HepG2 (cell line): ENCODE data around the gene PCSK6. TPM values are rescaled to one million over a fixed set of nuclear protein-coding genes. Genes with fewer than 3 reads are reported as not detected.

ENCODE experiments used
- DNMT3B ChIP-seq: conservative IDR thresholded peaks from 2 replicates; pipeline ENCODE4 v1.6.1; 2016; ENCODE audit warnings: missing biosample characterization, control low read depth
- FOXK1 ChIP-seq: sonication (generic); formaldehyde crosslinking; IDR thresholded peaks from 2 replicates; pipeline ENCODE4 v1.4.0; 2020; ENCODE audit warnings: low read depth, missing genetic modification reagents, borderline replicate concordance
- POLR2A ChIP-seq, 2 experiments: IDR thresholded peaks; 2 replicates each; pipeline ENCODE4 v1.6.1; 2011; ENCODE audit warnings: low read depth in 2 of 2, low read length in 2 of 2, mild to moderate bottlenecking in 1 of 2, moderate library complexity in 1 of 2; ENCODE audit not compliant: insufficient read depth in 1 of 2
- RBFOX2 ChIP-seq: fragments of 200-400 bp; formaldehyde crosslinking; IDR thresholded peaks from 2 replicates; pipeline ENCODE4 v1.6.1; 2017; ENCODE audit warnings: low read depth, mild to moderate bottlenecking, low read length
- ZNF891 ChIP-seq: sonication (generic); formaldehyde crosslinking; IDR thresholded peaks from 2 replicates; pipeline ENCODE4 v1.5.0; 2020; ENCODE audit warnings: mild to moderate bottlenecking, missing genetic modification reagents
- polyA plus RNA-seq, 8 experiments: library from polyadenylated mRNA; depleted of rRNA in 3 of 8; stranded (reverse) in 7 of 8; unstranded in 1 of 8; fragments of >200 nt; fragmentation: Illumina TruSeq in 4 of 8; extraction: Trizol in 4 of 8; gene quantifications; 2 replicates each; pipeline versions ENCODE4 v1.2.1 to v1.2.3, GENCODE V29; 2011 to 2016; ENCODE audit warnings: low read depth in 4 of 8, missing spikeins in 1 of 8, mixed read lengths in 1 of 8; ENCODE audit not compliant: insufficient read depth in 1 of 8
- total RNA-seq, 5 experiments: library from RNA; depleted of rRNA; stranded (reverse); fragments of >200 nt; fragmentation: Illumina TruSeq; extraction: Trizol; gene quantifications; 2 replicates each; pipeline ENCODE4 v1.2.3, GENCODE V29; 2016; ENCODE audit warnings: low read depth in 1 of 5
- TF ChIP-seq, protein P1 (sequence below): sonication (generic); formaldehyde crosslinking; IDR thresholded peaks from 2 replicates; pipeline ENCODE4 v1.5.0; 2020; ENCODE audit warnings: mild to moderate bottlenecking, missing genetic modification reagents, moderate library complexity
- TF ChIP-seq, protein P2 (sequence below): fragments of 450-650 bp; IDR thresholded peaks from 2 replicates; pipeline ENCODE4 v1.6.1; 2017; ENCODE audit warnings: mild to moderate bottlenecking
- TF ChIP-seq, protein P3 (sequence below): sonication (generic); formaldehyde crosslinking; IDR thresholded peaks from 2 replicates; pipeline ENCODE4 v1.5.1; 2020; ENCODE audit warnings: mild to moderate bottlenecking, missing genetic modification reagents, moderate library complexity
- TF ChIP-seq, protein P4 (sequence below): sonication (generic); formaldehyde crosslinking; IDR thresholded peaks from 2 replicates; pipeline ENCODE4 v1.4.0; 2020; ENCODE audit warnings: mild to moderate bottlenecking, missing genetic modification reagents

PCSK6 gene
- total and polyA plus RNA-seq, 2 of the 13 experiments (the other 11 are each of a cell fraction or from before 2014, with no cell fraction given), result 56.5 to 155 TPM

DNA sequence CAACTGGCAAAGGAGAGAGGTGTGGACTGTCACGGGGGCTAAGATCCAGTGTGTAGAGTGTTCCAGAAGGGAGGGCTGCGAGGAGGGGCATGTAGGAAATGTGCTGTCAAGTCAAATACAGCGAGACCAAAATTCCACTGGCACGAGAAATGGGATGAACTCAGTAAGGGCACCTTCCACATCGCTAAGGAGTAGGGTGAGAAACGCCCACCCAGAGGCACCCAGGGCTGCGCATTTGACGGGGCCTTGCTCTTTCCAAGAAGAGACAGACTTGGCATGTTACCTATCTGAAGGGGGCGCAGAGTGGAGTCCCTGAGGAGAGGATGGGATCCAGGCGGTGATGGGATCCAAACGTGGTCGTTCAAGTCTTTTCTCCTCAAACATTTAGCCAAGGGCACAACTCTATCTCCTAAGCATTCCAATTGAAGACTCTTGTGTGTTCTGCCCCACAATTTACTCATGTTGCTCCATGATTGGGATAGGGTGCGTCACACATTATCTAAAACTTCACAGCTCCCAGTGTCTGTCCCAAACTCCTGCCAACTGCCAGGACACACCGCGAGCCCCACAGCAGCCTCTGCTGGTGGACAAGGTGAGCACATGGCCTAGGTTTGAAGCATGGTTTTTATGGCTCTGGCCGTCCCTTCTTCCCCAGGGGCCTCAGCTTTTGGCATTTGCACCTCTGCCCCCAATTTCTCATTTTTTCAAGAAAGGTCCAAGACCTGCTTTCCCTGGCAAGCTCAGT is 219.9 kb downstream of the PCSK6 start (continued):
- TF ChIP-seq FOXK1 (no peak), DNMT3B (CRISPR knock-in tag) (no peak), RBFOX2 (peak; percentile 52), ZNF891 (CRISPR knock-in tag) (no peak), POLR2A (IDR thresholded peaks at IDR 0.05; ENCODE audit: insufficient read depth in 1 of 2, low read depth in 2 of 2, low read length in 2 of 2) (peak in 1 of 2 experiments; percentile 29; a peak in 1 of 4 replicates)
- TF ChIP-seq, protein P1, sequence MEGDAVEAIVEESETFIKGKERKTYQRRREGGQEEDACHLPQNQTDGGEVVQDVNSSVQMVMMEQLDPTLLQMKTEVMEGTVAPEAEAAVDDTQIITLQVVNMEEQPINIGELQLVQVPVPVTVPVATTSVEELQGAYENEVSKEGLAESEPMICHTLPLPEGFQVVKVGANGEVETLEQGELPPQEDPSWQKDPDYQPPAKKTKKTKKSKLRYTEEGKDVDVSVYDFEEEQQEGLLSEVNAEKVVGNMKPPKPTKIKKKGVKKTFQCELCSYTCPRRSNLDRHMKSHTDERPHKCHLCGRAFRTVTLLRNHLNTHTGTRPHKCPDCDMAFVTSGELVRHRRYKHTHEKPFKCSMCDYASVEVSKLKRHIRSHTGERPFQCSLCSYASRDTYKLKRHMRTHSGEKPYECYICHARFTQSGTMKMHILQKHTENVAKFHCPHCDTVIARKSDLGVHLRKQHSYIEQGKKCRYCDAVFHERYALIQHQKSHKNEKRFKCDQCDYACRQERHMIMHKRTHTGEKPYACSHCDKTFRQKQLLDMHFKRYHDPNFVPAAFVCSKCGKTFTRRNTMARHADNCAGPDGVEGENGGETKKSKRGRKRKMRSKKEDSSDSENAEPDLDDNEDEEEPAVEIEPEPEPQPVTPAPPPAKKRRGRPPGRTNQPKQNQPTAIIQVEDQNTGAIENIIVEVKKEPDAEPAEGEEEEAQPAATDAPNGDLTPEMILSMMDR (CRISPR knock-in tag), result peak; percentile 63
- TF ChIP-seq, protein P2, sequence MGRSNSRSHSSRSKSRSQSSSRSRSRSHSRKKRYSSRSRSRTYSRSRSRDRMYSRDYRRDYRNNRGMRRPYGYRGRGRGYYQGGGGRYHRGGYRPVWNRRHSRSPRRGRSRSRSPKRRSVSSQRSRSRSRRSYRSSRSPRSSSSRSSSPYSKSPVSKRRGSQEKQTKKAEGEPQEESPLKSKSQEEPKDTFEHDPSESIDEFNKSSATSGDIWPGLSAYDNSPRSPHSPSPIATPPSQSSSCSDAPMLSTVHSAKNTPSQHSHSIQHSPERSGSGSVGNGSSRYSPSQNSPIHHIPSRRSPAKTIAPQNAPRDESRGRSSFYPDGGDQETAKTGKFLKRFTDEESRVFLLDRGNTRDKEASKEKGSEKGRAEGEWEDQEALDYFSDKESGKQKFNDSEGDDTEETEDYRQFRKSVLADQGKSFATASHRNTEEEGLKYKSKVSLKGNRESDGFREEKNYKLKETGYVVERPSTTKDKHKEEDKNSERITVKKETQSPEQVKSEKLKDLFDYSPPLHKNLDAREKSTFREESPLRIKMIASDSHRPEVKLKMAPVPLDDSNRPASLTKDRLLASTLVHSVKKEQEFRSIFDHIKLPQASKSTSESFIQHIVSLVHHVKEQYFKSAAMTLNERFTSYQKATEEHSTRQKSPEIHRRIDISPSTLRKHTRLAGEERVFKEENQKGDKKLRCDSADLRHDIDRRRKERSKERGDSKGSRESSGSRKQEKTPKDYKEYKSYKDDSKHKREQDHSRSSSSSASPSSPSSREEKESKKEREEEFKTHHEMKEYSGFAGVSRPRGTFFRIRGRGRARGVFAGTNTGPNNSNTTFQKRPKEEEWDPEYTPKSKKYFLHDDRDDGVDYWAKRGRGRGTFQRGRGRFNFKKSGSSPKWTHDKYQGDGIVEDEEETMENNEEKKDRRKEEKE, result no peak
- TF ChIP-seq, protein P3, sequence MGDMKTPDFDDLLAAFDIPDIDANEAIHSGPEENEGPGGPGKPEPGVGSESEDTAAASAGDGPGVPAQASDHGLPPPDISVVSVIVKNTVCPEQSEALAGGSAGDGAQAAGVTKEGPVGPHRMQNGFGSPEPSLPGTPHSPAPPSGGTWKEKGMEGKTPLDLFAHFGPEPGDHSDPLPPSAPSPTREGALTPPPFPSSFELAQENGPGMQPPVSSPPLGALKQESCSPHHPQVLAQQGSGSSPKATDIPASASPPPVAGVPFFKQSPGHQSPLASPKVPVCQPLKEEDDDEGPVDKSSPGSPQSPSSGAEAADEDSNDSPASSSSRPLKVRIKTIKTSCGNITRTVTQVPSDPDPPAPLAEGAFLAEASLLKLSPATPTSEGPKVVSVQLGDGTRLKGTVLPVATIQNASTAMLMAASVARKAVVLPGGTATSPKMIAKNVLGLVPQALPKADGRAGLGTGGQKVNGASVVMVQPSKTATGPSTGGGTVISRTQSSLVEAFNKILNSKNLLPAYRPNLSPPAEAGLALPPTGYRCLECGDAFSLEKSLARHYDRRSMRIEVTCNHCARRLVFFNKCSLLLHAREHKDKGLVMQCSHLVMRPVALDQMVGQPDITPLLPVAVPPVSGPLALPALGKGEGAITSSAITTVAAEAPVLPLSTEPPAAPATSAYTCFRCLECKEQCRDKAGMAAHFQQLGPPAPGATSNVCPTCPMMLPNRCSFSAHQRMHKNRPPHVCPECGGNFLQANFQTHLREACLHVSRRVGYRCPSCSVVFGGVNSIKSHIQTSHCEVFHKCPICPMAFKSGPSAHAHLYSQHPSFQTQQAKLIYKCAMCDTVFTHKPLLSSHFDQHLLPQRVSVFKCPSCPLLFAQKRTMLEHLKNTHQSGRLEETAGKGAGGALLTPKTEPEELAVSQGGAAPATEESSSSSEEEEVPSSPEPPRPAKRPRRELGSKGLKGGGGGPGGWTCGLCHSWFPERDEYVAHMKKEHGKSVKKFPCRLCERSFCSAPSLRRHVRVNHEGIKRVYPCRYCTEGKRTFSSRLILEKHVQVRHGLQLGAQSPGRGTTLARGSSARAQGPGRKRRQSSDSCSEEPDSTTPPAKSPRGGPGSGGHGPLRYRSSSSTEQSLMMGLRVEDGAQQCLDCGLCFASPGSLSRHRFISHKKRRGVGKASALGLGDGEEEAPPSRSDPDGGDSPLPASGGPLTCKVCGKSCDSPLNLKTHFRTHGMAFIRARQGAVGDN, result peak; percentile 46
- TF ChIP-seq, protein P4, sequence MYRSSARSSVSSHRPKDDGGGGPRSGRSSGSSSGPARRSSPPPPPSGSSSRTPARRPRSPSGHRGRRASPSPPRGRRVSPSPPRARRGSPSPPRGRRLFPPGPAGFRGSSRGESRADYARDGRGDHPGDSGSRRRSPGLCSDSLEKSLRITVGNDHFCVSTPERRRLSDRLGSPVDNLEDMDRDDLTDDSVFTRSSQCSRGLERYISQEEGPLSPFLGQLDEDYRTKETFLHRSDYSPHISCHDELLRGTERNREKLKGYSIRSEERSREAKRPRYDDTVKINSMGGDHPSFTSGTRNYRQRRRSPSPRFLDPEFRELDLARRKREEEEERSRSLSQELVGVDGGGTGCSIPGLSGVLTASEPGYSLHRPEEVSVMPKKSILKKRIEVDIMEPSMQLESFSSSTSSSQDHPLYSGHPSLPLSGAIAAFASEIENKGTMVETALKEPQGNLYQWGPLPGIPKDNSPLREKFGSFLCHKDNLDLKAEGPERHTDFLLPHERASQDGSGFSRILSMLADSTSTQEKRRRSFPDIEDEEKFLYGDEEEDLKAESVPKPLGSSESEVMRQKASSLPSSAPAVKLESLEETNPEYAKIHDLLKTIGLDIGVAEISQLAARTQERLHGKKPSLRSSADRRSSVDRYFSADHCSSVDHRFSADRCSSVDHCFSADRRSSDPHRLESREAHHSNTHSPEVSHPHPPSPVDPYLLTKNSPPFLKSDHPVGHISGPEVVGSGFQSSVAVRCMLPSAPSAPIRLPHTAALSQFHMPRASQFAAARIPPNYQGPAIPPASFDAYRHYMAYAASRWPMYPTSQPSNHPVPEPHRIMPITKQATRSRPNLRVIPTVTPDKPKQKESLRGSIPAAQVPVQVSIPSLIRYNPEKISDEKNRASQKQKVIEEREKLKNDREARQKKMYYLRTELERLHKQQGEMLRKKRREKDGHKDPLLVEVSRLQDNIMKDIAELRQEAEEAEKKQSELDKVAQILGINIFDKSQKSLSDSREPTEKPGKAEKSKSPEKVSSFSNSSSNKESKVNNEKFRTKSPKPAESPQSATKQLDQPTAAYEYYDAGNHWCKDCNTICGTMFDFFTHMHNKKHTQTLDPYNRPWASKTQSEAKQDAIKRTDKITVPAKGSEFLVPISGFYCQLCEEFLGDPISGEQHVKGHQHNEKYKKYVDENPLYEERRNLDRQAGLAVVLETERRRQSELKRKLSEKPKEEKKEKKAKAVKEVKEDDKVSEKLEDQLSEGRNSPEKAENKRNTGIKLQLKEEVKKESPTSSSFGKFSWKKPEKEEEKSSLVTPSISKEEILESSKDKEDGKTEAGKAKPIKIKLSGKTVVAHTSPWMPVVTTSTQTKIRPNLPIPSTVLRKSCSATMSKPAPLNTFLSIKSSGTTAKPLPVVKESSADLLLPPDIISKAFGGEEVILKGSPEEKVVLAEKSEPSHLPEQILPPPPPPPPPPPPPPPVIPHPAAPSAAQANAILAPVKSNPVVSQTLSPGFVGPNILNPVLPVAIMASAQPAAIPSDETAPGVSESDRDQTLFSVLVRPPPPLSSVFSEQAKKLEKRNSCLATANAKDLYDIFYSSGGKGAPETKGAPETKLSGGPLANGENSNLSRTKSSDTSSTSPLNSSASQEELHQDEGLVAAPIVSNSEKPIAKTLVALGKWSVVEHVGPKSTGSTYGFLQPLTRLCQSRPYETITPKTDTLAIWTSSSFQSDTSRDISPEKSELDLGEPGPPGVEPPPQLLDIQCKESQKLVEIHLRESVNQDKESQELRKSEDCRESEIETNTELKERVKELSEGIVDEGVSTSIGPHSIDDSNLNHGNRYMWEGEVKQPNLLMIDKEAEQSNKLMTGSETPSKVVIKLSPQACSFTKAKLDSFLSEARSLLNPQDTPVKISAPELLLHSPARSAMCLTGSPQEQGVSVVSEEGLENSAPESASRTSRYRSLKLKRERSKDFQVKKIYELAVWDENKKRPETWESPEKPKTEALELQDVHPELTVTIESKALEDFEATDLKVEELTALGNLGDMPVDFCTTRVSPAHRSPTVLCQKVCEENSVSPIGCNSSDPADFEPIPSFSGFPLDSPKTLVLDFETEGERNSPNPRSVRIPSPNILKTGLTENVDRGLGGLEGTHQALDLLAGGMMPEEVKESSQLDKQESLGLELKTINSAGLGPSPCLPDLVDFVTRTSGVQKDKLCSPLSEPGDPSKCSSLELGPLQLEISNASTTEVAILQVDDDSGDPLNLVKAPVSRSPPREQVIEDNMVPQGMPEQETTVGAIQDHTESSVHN, result no peak
